ENCODE data around the gene EMX1.

EMX1 gene

DNA sequence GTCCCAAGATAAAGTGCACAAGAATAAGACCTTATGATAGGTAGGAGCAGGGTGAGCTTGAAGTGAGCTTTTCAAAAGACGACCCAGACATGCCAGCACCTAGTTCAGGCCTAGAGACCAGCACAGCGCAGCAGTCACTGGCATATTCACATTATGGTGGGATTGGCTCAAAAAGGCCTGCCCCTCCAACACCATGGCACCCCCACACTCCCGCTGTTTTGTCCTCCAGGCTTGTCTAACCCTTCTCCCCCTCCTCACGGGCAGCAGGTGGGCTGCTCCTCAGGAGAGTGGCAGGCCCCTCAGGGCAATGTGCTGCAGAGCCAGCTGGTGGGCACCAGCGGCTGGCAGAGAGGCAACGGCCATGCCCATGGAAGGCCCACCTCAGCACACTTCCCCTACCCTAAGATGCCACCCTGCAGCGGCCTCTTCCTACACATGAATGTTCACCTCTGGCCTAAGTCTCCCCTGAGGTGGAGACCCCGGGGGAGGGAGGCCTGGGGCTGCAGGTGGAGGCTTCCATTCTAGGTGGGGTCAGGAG is 25.6 kb downstream of the EMX1 start:
- no peak overlapping the region for H3K4me3 ChIP-seq (replicated peaks; ENCODE audit: low read depth, low read length)
- TF ChIP-seq, protein P1, sequence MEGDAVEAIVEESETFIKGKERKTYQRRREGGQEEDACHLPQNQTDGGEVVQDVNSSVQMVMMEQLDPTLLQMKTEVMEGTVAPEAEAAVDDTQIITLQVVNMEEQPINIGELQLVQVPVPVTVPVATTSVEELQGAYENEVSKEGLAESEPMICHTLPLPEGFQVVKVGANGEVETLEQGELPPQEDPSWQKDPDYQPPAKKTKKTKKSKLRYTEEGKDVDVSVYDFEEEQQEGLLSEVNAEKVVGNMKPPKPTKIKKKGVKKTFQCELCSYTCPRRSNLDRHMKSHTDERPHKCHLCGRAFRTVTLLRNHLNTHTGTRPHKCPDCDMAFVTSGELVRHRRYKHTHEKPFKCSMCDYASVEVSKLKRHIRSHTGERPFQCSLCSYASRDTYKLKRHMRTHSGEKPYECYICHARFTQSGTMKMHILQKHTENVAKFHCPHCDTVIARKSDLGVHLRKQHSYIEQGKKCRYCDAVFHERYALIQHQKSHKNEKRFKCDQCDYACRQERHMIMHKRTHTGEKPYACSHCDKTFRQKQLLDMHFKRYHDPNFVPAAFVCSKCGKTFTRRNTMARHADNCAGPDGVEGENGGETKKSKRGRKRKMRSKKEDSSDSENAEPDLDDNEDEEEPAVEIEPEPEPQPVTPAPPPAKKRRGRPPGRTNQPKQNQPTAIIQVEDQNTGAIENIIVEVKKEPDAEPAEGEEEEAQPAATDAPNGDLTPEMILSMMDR (IDR thresholded peaks at IDR 0.05; ENCODE audit: low read depth, low read length, missing control alignments): no peak
- no peak for DNase-seq (ENCODE audit: extremely low read depth, low read depth)

DNA sequence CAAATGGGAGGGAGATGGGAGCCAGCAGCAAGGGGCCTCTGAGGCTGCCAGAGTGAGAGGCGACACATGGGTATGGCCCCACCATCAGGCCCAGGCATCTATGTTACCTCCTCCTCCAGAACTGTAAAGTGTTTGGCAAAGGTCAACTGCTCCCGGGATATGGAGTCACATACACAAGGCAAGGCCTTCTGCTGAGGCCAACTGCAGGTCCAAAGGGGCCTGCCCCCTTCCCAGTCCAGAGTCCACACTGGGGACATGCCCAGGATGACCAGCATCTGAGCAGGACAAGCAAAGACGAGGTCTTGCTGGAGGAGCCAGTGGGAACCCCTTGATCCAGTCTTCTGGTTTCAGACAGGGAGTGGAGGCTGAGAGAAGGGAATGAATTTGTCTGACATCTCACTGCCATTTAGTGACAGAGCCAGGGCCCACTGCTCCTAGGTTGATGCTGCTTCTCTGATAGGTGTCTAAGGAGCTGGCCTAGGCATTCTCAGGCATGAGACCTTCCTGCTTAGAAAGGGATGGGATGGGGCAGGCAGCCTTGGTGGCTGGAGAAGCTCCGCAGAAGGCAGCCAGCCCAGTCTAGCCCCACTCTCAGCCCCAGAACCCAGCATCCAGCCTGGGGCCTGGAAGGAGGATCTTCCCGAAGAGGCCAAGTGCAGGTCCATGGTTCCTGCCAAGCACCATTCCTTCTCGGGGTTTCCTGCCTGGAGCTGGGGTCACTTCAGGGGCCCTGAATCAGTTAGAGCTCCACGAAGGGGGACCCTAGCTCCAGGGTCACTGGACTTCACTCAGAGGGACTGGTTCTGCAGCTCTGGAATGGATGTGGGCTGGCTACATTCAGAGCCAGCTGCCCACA is 26.4 kb downstream of the EMX1 start:
- no peak for DNase-seq (ENCODE audit: extremely low read depth, low read depth)
- TF ChIP-seq, protein P1 (IDR thresholded peaks at IDR 0.05; ENCODE audit: low read depth, low read length, missing control alignments): no peak
- no peak overlapping the region for H3K4me3 ChIP-seq (replicated peaks; ENCODE audit: low read depth, low read length)

DNA sequence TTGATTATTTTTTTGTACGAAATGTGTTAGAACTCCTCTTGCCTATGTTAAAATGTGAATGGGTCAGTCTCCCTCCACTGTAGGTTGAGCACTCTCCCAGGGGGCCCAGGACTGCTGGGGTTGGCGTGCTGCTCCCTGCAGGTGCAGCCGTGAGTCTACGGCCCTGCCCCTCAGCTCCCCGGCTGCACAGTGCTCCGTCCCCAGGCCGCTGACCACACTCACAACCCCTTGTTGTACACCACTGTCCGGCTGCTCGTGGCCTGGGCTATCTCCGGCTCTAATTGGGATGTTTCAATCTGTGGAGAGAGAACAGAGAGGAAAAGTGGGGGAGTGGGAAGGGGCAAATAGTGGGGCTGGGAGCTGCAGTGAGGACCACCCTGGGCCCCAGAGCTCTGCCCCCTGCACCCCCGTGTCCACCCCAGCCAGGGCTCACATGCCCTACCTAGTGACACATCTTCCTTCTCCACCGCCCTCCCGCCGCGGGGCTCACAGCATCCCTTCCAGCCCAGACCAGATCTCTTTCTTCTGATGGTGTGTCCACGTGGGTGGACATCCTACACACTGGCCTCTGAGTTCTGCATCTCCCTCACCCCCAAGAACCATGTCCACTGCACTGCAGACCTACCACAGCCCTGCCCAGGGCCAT is 27.6 kb downstream of the EMX1 start:
- no peak for DNase-seq (ENCODE audit: extremely low read depth, low read depth)
- TF ChIP-seq, protein P1 (IDR thresholded peaks at IDR 0.05; ENCODE audit: low read depth, low read length, missing control alignments): no peak
- no peak overlapping the region for H3K4me3 ChIP-seq (replicated peaks; ENCODE audit: low read depth, low read length)

DNA sequence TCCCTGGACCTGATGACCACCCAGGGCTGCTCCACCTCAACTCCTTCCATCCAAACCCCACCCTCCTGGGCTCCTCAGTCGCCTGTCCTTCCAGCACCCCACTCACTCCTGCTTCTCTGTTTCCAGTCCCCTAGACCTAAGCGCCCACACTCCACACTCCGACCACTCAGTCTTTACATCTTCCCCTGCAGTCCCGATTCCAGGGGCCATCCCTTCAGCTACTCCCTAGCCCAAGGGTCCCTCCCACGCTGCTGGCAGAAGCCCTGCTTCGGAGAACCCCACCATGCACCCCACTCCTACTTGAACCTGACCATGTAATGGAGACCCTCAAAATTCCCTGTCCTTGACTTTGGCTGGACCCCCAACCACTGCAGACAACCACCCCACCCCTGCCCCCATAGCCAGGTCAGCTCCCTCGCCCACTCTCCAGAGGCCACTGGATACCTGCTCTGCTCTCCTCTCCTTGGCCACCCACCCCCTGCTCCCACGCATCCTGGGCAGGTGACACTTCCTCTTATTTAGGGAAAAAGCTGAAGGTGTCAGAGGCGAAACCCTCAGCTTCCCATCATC is 28.2 kb downstream of the EMX1 start:
- no peak overlapping the region for H3K4me3 ChIP-seq (replicated peaks; ENCODE audit: low read depth, low read length)
- TF ChIP-seq, protein P1 (IDR thresholded peaks at IDR 0.05; ENCODE audit: low read depth, low read length, missing control alignments): no peak
- no peak for DNase-seq (ENCODE audit: extremely low read depth, low read depth)

DNA sequence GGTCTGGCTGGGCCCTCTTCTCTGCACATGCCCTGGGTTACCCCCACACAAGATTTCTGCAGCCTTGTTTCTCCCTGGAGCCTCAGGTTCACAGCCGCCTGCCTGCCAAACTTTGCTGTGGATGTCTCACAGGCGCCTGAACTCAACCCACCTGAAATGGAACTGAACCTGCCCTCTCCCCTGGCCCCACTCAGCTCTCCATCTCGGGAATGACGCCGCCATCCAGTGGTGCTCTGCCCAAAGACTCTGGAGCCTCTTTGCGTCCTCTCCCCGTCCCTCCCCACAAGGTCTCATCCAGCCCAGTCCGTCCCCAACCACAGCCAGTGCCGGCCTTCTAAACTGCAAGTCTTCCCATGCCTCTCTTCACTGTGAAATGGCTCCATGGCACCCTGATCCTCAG is 29.1 kb downstream of the EMX1 start:
- TF ChIP-seq, protein P1 (IDR thresholded peaks at IDR 0.05; ENCODE audit: low read depth, low read length, missing control alignments): no peak
- no peak for DNase-seq (ENCODE audit: extremely low read depth, low read depth)
- no peak overlapping the region for H3K4me3 ChIP-seq (replicated peaks; ENCODE audit: low read depth, low read length)

DNA sequence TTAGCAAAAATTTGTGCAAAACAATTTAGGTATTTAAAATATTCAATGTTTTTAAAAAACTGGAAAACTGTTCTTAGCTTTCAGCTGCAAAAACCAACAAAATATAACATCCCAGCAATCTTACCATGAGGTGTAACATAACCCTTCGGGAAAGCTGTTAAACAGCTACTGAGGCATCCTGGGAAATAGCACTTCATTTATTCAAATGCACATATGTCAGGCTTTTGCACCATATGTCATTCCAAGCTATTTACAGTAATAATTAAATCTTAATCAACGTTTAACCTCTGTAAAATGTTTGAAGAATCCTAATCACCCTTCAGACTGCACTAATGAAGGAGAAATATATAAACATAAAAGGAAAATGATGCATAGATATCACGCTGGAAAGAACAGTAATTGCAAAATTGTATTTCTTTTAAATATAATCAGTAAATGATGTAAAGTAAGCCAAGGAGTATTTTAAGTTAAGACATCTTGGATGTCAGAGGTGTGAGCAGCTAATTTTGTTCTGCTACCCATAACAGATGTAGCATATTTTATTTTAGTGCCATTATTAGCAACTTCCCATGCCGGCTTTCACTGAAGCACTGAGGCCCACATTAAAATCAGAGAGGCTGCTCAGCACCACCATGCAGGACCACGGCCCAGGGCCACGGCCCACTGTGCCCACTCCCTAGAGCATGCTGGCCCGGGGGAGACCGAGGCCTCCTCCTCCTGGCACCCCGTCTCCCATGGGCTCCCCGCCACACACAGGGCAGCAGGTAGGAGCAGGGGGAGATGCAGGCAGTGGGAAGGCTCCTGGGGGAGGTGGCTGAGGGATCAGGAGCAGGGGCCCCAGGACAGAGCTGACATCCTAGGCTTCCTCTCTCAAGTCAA is 30.9 kb downstream of the EMX1 start:
- TF ChIP-seq, protein P1 (IDR thresholded peaks at IDR 0.05; ENCODE audit: low read depth, low read length, missing control alignments): no peak
- DNase-seq (ENCODE audit: extremely low read depth, low read depth): no peak
- H3K4me3 ChIP-seq (replicated peaks; ENCODE audit: low read depth, low read length): no peak overlapping the region
